HepG2 (cell line): ENCODE data around the gene FAM83E. TPM values are rescaled to one million over a fixed set of nuclear protein-coding genes. Genes with fewer than 3 reads are reported as not detected.

Experiments
- ATAC-seq: fragments of 200-7000 bp; cut with Tn5 transposase; 3 replicates; pipeline ENCODE4 v1.9.1; 2020; ENCODE audit warnings: mild to moderate bottlenecking, moderate library complexity
- BruUV-seq: library from RNA; stranded (reverse); fragments of 400-500 nt; replicated peaks from 2 replicates; lab custom pipeline; 2021; lab: Mats Ljungman, UMichigan
- CTCF ChIA-PET: fragments of 300-600 bp; formaldehyde crosslinking; extraction: SDS; loops from one replicate; lab custom pipeline; 2021; ENCODE audit warnings: low total read pairs, inconsistent platforms, low intra/inter-chr PET ratio; lab: Yijun Ruan, JAX
- POLR2A ChIA-PET: fragments of 350-600 bp; sonication (Branson Sonifier 250); formaldehyde crosslinking; loops from one replicate; lab custom pipeline; 2020; ENCODE audit warnings: antibody characterized with exemption, inconsistent platforms; lab: Yijun Ruan, JAX
- DNase-seq: peaks from one replicate; pipeline ENCODE4 v3.0.0-alpha.2; 2015; ENCODE audit warnings: low spot score
- FAIRE-seq: peaks from 3 replicates; lab custom pipeline; 2011; peaks lifted over from hg19 to GRCh38; lab: Jason Lieb, UNC
- H2AFZ ChIP-seq: one replicate; pipeline ENCODE4 v1.6.1; 2011; ENCODE audit warnings: low read length, inconsistent platforms
- H3K27ac ChIP-seq: fragments of 300-600 bp; 3 replicates; pipeline ENCODE4 v1.8.0; 2011; ENCODE audit warnings: mixed run types, mild to moderate bottlenecking, mixed read lengths, low read length, inconsistent platforms; ENCODE audit not compliant: insufficient read depth; ENCODE audit errors: extremely low read length
- H3K27me3 ChIP-seq, 2 experiments: fragments of 200-600 bp in 1 of 2; 2 replicates in 1 of 2; 3 replicates in 1 of 2; pipeline versions ENCODE4 v1.6.0 to v1.8.0; 2011; ENCODE audit warnings: low read length in 2 of 2, mild to moderate bottlenecking in 2 of 2, moderate library complexity in 2 of 2, inconsistent platforms in 1 of 2; ENCODE audit not compliant: insufficient read depth in 2 of 2, control insufficient read depth in 1 of 2
- H3K36me3 ChIP-seq, 2 experiments: fragments of 200-600 bp in 1 of 2; replicated peaks in 1 of 2; 2 replicates in 1 of 2; 3 replicates in 1 of 2; pipeline versions ENCODE4 v1.5.1 to v1.8.0; 2011; ENCODE audit warnings: low read length in 2 of 2, inconsistent platforms in 1 of 2; ENCODE audit not compliant: insufficient read depth in 2 of 2, control insufficient read depth in 1 of 2
- H3K4me1 ChIP-seq: 2 replicates; pipeline ENCODE4 v1.5.1; 2012; ENCODE audit warnings: low read length, inconsistent platforms; ENCODE audit not compliant: insufficient read depth
- H3K4me2 ChIP-seq: 2 replicates; pipeline ENCODE4 v1.6.0; 2011; ENCODE audit warnings: low read depth, low read length, inconsistent platforms
- H3K4me3 ChIP-seq, 3 experiments: fragments of 200-600 bp in 1 of 3; sonication (generic), shearing (Covaris generic) in 1 of 3; replicated peaks in 1 of 3; 2 replicates each; pipeline ENCODE4 v1.5.1; 2011 to 2016; ENCODE audit warnings: low read length in 3 of 3, inconsistent platforms in 2 of 3, low read depth in 2 of 3, mild to moderate bottlenecking in 2 of 3, control low read depth in 1 of 3, mixed read lengths in 1 of 3; ENCODE audit not compliant: insufficient read depth in 1 of 3
- H3K79me2 ChIP-seq: one replicate; pipeline ENCODE4 v1.6.1; 2011; ENCODE audit warnings: low read length, inconsistent platforms; ENCODE audit not compliant: insufficient read depth
- H3K9ac ChIP-seq: 2 replicates; pipeline ENCODE4 v1.6.0; 2011; ENCODE audit warnings: mild to moderate bottlenecking, low read depth, low read length, inconsistent platforms; ENCODE audit not compliant: insufficient read depth
- H3K9me3 ChIP-seq: 2 replicates; pipeline ENCODE4 v1.5.1; 2012; ENCODE audit warnings: mild to moderate bottlenecking, low read length
- H4K20me1 ChIP-seq: 2 replicates; pipeline ENCODE4 v1.6.0; 2011; ENCODE audit warnings: inconsistent platforms, mild to moderate bottlenecking, low read length, moderate library complexity; ENCODE audit not compliant: insufficient read depth
- ATF2 ChIP-seq: sonication (generic); formaldehyde crosslinking; IDR thresholded peaks from 2 replicates; pipeline ENCODE4 v1.4.0; 2020; ENCODE audit warnings: missing genetic modification reagents
- ATF7 ChIP-seq, 2 experiments: fragments of 450-650 bp in 1 of 2; sonication (generic) in 1 of 2; formaldehyde crosslinking in 1 of 2; IDR thresholded peaks; 2 replicates each; pipeline versions ENCODE4 v1.4.0 to v1.6.1; 2016 to 2020; ENCODE audit warnings: antibody characterized with exemption in 1 of 2, mild to moderate bottlenecking in 1 of 2, missing genetic modification reagents in 1 of 2
- CAMTA2 ChIP-seq: sonication (generic); formaldehyde crosslinking; IDR thresholded peaks from 2 replicates; pipeline ENCODE4 v1.4.0; 2020; ENCODE audit warnings: mild to moderate bottlenecking, missing genetic modification reagents, borderline replicate concordance
- CENPBD1 ChIP-seq: sonication (generic); formaldehyde crosslinking; IDR thresholded peaks from 2 replicates; pipeline ENCODE4 v1.8.0; 2022; ENCODE audit warnings: missing genetic modification reagents, low read depth, mild to moderate bottlenecking, borderline replicate concordance
- KDM2A ChIP-seq: sonication (generic); formaldehyde crosslinking; IDR thresholded peaks from 2 replicates; pipeline ENCODE4 v1.4.0; 2020; ENCODE audit warnings: low read depth, missing genetic modification reagents, borderline replicate concordance
- MTA3 ChIP-seq: sonication (generic); formaldehyde crosslinking; IDR thresholded peaks from 2 replicates; pipeline ENCODE4 v1.4.0; 2020; ENCODE audit warnings: missing genetic modification reagents
- REPIN1 ChIP-seq: sonication (generic); formaldehyde crosslinking; IDR thresholded peaks from 2 replicates; pipeline ENCODE4 v1.8.0; 2022; ENCODE audit warnings: missing genetic modification reagents, low read depth, mild to moderate bottlenecking, borderline replicate concordance
- ZBTB43 ChIP-seq: sonication (generic); formaldehyde crosslinking; conservative IDR thresholded peaks from 2 replicates; pipeline ENCODE4 v1.4.0; 2020; ENCODE audit warnings: missing genetic modification reagents
- ZMYM3 ChIP-seq: sonication (generic); formaldehyde crosslinking; IDR thresholded peaks from 2 replicates; pipeline ENCODE4 v1.5.1; 2020; ENCODE audit warnings: mild to moderate bottlenecking, missing genetic modification reagents
- ZNF225 ChIP-seq: sonication (generic); formaldehyde crosslinking; IDR thresholded peaks from 2 replicates; pipeline ENCODE4 v1.4.0; 2020; ENCODE audit warnings: mild to moderate bottlenecking, missing genetic modification reagents
- ZNF253 ChIP-seq: sonication (generic); formaldehyde crosslinking; IDR thresholded peaks from 2 replicates; pipeline ENCODE4 v1.8.0; 2022; ENCODE audit warnings: mild to moderate bottlenecking, missing genetic modification reagents, borderline replicate concordance
- ZNF629 ChIP-seq: sonication (generic); formaldehyde crosslinking; conservative IDR thresholded peaks from 2 replicates; pipeline ENCODE4 v1.5.0; 2020; ENCODE audit warnings: missing genetic modification reagents
- ZNF672 ChIP-seq: sonication (generic); formaldehyde crosslinking; IDR thresholded peaks from 2 replicates; pipeline ENCODE4 v1.8.1; 2022; ENCODE audit warnings: missing genetic modification reagents
- ZNF781 ChIP-seq: sonication (generic); formaldehyde crosslinking; IDR thresholded peaks from 2 replicates; pipeline ENCODE4 v1.5.1; 2020; ENCODE audit warnings: borderline replicate concordance, mild to moderate bottlenecking, missing genetic modification reagents; ENCODE audit errors: not compliant biosample characterization
- ZNF83 ChIP-seq: sonication (generic); formaldehyde crosslinking; IDR thresholded peaks from 2 replicates; pipeline ENCODE4 v1.4.0; 2020; ENCODE audit warnings: missing genetic modification reagents, mild to moderate bottlenecking, borderline replicate concordance
- WGBS: methylation state at CpG from one replicate; pipeline ENCODE4 v1.1.6; 2017; ENCODE audit warnings: low lambda C conversion rate; 5-methylcytosine and 5-hydroxymethylcytosine counted together
- in situ Hi-C: cut with HindIII; loops from 2 replicates; pipeline ENCODE4 v1.10.0; 2017; ENCODE audit warnings: low pct_unique_long_range_greater_than_20kb; ENCODE audit not compliant: extremely low pct_ligation_motif_present
- intact Hi-C: fragments of 100-400 bp; cut with micrococcal nuclease; formaldehyde crosslinking; loops from one replicate; pipeline ENCODE4 v1.10.0; 2022; ENCODE audit not compliant: unreplicated experiment
- polyA plus RNA-seq, 8 experiments: library from polyadenylated mRNA; depleted of rRNA in 3 of 8; stranded (reverse) in 7 of 8; unstranded in 1 of 8; fragments of >200 nt; fragmentation: Illumina TruSeq in 4 of 8; extraction: Trizol in 4 of 8; gene quantifications; 2 replicates each; pipeline versions ENCODE4 v1.2.1 to v1.2.3, GENCODE V29; 2011 to 2016; ENCODE audit warnings: low read depth in 4 of 8, missing spikeins in 1 of 8, mixed read lengths in 1 of 8; ENCODE audit not compliant: insufficient read depth in 1 of 8
- total RNA-seq, 5 experiments: library from RNA; depleted of rRNA; stranded (reverse); fragments of >200 nt; fragmentation: Illumina TruSeq; extraction: Trizol; gene quantifications; 2 replicates each; pipeline ENCODE4 v1.2.3, GENCODE V29; 2016; ENCODE audit warnings: low read depth in 1 of 5

FAM83E gene
- total and polyA plus RNA-seq, 2 of the 13 experiments (the other 11 are each of a cell fraction or from before 2014, with no cell fraction given) = 0.18 to 0.60 TPM

GRCh38 chr19:48603850-48604249 lies 11.0 kb downstream of the FAM83E start:
- POLR2A ChIA-PET = no interaction called here
- no peak overlapping the region for H2AFZ ChIP-seq
- H3K36me3 ChIP-seq = no peaks in the 10 kb centered on the region
- H3K9ac ChIP-seq = no peak overlapping the region
- CTCF ChIA-PET = no interaction called here
- ATAC-seq = no peak
- no peak for FAIRE-seq
- peak; percentile 90 for TF ChIP-seq ZNF629 (CRISPR knock-in tag)
- TF ChIP-seq REPIN1 (CRISPR knock-in tag) = no peak
- TF ChIP-seq ATF7 (IDR thresholded peaks at IDR 0.05) = no peak
- no peak for TF ChIP-seq ATF7 (CRISPR knock-in tag; IDR thresholded peaks at IDR 0.05)
- TF ChIP-seq ZMYM3 (CRISPR knock-in tag) = peak; percentile 53
- TF ChIP-seq, all 625 proteins: peak for 2
- 51% methylated on average over 8 of the region's 9 CpGs for WGBS
- intact Hi-C loops = no loop called here
- in situ Hi-C loops = no loop called here
- no peaks in the 10 kb centered on the region for H3K9me3 ChIP-seq
- no peak overlapping the region for H3K4me2 ChIP-seq
- H3K27ac ChIP-seq = no peak overlapping the region
- no TSS peak for BruUV-seq
- DNase-seq = no peak
- peaks cover 23% of the 10 kb centered on the region for H3K4me1 ChIP-seq
- H3K27me3 ChIP-seq = peaks cover 0 to 8% of the 10 kb centered on the region in 2 experiments; a peak in 2 of 5 replicates
- no peaks in the 10 kb centered on the region for H4K20me1 ChIP-seq
- no peaks in the 10 kb centered on the region for H3K79me2 ChIP-seq
- no peak overlapping the region for H3K4me3 ChIP-seq

GRCh38 chr19:48603449-48603848 lies 11.4 kb downstream of the FAM83E start:
- no peak overlapping the region for H3K27ac ChIP-seq
- no peak overlapping the region for H3K4me2 ChIP-seq
- no peaks in the 10 kb centered on the region for H4K20me1 ChIP-seq
- WGBS = 94% methylated on average over 26 of the region's 39 CpGs
- in situ Hi-C loops = no loop called here
- DNase-seq (no peak), ATAC-seq (no peak), FAIRE-seq (no peak)
- H3K9ac ChIP-seq = no peak overlapping the region
- H3K79me2 ChIP-seq = no peaks in the 10 kb centered on the region
- H3K4me1 ChIP-seq = peaks cover 19% of the 10 kb centered on the region
- ChIA-PET CTCF (no interaction called here), POLR2A (no interaction called here)
- intact Hi-C loops = no loop called here
- H2AFZ ChIP-seq = no peak overlapping the region
- H3K36me3 ChIP-seq = no peaks in the 10 kb centered on the region
- no peaks in the 10 kb centered on the region for H3K9me3 ChIP-seq
- H3K4me3 ChIP-seq = no peak overlapping the region
- H3K27me3 ChIP-seq = peaks cover 0 to 12% of the 10 kb centered on the region in 2 experiments; a peak in 2 of 5 replicates
- BruUV-seq = no TSS peak
- no peak for TF ChIP-seq ZBTB43 (CRISPR knock-in tag)
- TF ChIP-seq CENPBD1 (CRISPR knock-in tag) = no peak
- no peak for TF ChIP-seq ZNF781 (CRISPR knock-in tag)
- no peak for TF ChIP-seq ZNF83 (CRISPR knock-in tag)
- TF ChIP-seq ZNF225 = no peak
- TF ChIP-seq ATF2 (CRISPR knock-in tag) = no peak
- no peak for TF ChIP-seq ZNF672 (CRISPR knock-in tag)
- TF ChIP-seq KDM2A (CRISPR knock-in tag) = no peak
- no peak for TF ChIP-seq ZNF253
- TF ChIP-seq CAMTA2 (CRISPR knock-in tag) = no peak
- TF ChIP-seq MTA3 (CRISPR knock-in tag) = no peak
